Ishikawa (cell line): ENCODE data around the gene MLC1.

Experiments used
- CEBPB ChIP-seq: IDR thresholded peaks from 2 replicates; pipeline ENCODE4 v1.6.1; 2012
- CREB1 ChIP-seq: IDR thresholded peaks from 2 replicates; pipeline ENCODE4 v1.6.1; 2012; ENCODE audit warnings: low read depth
- EGR1 ChIP-seq: IDR thresholded peaks from 2 replicates; pipeline ENCODE4 v1.6.1; 2012
- EP300 ChIP-seq: IDR thresholded peaks from 2 replicates; pipeline ENCODE4 v1.6.1; 2012; ENCODE audit warnings: borderline replicate concordance
- FOXM1 ChIP-seq: IDR thresholded peaks from 2 replicates; pipeline ENCODE4 v1.6.1; 2012; ENCODE audit warnings: low read depth, borderline replicate concordance
- NFIC ChIP-seq: IDR thresholded peaks from 2 replicates; pipeline ENCODE4 v1.6.1; 2012
- RAD21 ChIP-seq: IDR thresholded peaks from 2 replicates; pipeline ENCODE4 v1.6.1; 2012; ENCODE audit warnings: low read depth
- TAF1 ChIP-seq: IDR thresholded peaks from 2 replicates; pipeline ENCODE4 v1.6.1; 2012; ENCODE audit warnings: low read depth, mild to moderate bottlenecking
- TCF12 ChIP-seq: IDR thresholded peaks from 2 replicates; pipeline ENCODE4 v1.6.1; 2012; ENCODE audit warnings: low read depth
- TEAD4 ChIP-seq: IDR thresholded peaks from 2 replicates; pipeline ENCODE4 v1.6.1; 2012
- YY1 ChIP-seq: IDR thresholded peaks from 2 replicates; pipeline ENCODE4 v1.6.1; 2012; ENCODE audit warnings: low read depth
- ZBTB7A ChIP-seq: IDR thresholded peaks from 2 replicates; pipeline ENCODE4 v1.6.1; 2012; ENCODE audit warnings: low read depth
- TF ChIP-seq, protein P1 (sequence below): IDR thresholded peaks from 2 replicates; pipeline ENCODE4 v1.6.1; 2012
- TF ChIP-seq, protein P2 (sequence below): IDR thresholded peaks from 2 replicates; pipeline ENCODE4 v1.6.1; 2012; ENCODE audit warnings: low read depth, mild to moderate bottlenecking
- TF ChIP-seq, protein P3 (sequence below): IDR thresholded peaks from 2 replicates; pipeline ENCODE4 v1.6.1; 2012

Gene MLC1

DNA sequence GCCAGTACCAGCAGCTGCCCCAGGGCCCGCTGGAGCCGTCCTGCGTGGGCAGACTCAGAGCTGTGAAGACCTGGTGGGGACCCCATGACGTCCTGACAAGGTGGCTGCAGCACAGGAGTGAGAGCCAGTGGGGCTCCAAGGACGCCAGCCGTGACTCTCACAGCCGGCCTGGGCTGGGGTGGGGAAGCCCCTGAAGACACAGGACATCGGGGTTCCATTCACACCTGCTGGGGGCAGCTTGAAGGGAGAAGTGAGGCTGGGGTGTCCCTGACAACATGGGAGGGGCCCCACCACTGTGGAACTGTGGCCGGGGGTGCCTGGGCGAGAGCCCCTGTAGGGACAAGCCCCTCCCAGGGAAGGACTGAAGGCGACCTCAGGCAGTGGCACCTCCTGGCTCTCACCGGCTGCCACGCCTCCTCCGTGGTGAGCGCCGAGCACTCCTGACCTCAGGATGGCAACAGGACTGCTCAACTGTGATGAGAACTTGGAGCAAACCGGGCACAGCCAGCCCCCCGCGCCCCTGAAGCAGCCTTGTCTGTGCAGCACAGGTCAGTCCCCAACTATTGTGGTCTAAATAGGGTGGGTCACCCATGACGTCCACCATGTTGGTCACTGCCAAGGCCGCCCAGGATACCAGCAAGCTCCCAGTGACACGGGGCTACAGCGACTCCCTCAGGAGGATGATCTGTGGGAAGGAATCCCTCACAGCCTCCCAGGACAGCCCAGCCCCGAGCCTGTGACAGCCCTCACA lies 49.9 kb downstream of the MLC1 start:
- no peak for TF ChIP-seq FOXM1
- TF ChIP-seq, protein P1, sequence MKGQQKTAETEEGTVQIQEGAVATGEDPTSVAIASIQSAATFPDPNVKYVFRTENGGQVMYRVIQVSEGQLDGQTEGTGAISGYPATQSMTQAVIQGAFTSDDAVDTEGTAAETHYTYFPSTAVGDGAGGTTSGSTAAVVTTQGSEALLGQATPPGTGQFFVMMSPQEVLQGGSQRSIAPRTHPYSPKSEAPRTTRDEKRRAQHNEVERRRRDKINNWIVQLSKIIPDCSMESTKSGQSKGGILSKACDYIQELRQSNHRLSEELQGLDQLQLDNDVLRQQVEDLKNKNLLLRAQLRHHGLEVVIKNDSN: no peak
- TF ChIP-seq, protein P2, sequence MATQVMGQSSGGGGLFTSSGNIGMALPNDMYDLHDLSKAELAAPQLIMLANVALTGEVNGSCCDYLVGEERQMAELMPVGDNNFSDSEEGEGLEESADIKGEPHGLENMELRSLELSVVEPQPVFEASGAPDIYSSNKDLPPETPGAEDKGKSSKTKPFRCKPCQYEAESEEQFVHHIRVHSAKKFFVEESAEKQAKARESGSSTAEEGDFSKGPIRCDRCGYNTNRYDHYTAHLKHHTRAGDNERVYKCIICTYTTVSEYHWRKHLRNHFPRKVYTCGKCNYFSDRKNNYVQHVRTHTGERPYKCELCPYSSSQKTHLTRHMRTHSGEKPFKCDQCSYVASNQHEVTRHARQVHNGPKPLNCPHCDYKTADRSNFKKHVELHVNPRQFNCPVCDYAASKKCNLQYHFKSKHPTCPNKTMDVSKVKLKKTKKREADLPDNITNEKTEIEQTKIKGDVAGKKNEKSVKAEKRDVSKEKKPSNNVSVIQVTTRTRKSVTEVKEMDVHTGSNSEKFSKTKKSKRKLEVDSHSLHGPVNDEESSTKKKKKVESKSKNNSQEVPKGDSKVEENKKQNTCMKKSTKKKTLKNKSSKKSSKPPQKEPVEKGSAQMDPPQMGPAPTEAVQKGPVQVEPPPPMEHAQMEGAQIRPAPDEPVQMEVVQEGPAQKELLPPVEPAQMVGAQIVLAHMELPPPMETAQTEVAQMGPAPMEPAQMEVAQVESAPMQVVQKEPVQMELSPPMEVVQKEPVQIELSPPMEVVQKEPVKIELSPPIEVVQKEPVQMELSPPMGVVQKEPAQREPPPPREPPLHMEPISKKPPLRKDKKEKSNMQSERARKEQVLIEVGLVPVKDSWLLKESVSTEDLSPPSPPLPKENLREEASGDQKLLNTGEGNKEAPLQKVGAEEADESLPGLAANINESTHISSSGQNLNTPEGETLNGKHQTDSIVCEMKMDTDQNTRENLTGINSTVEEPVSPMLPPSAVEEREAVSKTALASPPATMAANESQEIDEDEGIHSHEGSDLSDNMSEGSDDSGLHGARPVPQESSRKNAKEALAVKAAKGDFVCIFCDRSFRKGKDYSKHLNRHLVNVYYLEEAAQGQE: no peak
- TF ChIP-seq NFIC: no peak
- no peak for TF ChIP-seq EP300
- no peak for TF ChIP-seq CREB1
- TF ChIP-seq TEAD4: no peak
- TF ChIP-seq YY1: no peak
- no peak for TF ChIP-seq EGR1
- no peak for TF ChIP-seq CEBPB

DNA sequence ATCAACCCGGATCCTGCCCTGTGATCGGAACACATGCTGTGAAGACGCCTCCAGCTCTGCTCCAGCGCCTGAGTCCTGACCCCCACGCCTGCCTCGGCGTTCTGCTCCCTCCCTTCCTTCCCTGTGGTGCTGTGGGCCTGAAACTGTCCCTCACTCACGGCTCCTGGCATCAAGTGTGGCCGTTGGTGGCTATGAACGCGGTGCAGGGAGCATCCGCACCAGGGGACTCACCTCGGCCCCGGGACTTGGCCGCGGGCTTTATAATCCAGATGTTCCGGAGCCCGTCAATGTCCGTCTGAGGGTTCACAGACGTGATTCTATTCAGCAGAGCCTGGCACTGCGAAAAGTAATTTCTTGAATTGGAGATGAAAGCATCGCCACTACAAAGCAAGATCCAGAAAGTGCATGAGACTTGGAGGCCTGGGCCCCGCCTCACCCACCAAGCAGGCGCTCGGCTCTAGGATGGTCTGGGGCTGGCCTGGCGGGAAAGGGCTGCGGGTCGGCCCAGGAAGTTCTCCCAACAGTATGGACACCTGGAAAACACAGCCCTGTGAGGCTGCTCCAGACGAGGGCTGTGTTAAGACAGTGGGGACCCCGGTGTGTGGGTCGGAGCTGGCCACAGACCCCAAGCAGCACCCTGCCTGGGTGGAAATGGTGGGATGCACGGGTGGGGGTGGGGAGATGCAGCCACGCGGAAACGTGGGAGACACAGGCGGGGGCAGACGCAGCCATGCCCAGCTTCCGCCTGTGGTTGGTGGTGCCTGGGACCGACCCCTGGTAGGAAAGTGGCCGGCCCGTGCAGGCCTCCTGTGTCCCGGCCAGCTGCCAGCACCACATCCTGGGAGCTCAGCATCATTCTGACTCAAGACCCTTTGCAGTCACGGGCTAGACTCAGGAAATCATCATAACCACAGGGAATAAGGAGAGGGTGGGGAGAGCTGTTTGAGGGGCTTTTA lies 50.8 kb downstream of the MLC1 start:
- TF ChIP-seq CEBPB (no peak), CREB1 (no peak), EP300 (no peak), NFIC (no peak), ZBTB7A (no peak), TEAD4 (no peak), EGR1 (no peak), RAD21 (no peak), TCF12 (no peak), FOXM1 (no peak), YY1 (no peak), TAF1 (no peak)
- TF ChIP-seq, protein P1: no peak
- TF ChIP-seq, protein P2: no peak

DNA sequence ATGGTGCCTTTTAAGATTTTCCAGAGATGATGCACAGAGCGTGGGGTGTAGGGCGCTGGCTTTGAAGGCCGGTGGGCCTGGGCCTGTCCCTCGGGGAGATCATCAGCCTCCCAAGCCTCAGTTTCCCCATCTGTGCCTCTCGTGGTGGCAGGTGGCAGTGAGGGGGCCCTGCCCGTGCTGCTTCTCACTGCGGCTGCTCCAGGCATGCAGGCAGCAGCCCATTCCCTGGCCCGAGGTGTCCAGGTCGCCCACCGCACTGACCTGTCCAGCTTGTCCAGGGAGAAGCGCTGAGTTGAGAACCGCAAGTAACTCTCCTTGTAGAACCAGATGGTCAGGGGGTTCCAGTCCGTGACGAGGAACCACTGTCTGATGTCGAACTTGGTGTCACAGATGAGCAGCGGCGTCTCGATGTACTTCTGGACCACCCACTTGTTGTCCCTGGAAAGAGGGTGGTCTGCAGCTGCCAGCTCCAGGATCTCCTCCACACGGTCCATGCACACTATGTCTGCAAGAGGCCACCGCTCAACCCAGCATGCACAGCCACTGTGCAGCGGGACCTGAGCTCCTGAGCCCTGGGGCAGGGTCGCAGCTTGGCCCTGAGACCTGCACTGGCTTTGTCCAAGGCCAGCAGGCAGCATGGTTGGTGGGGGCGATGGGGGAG lies 52.2 kb downstream of the MLC1 start:
- TF ChIP-seq, protein P2: no peak
- TF ChIP-seq YY1 (no peak), FOXM1 (no peak), ZBTB7A (no peak), TCF12 (no peak), CREB1 (no peak), NFIC (no peak), TEAD4 (no peak), CEBPB (no peak), EP300 (no peak), RAD21 (no peak), TAF1 (no peak), EGR1 (no peak)
- TF ChIP-seq, protein P1: no peak
- TF ChIP-seq, protein P3, sequence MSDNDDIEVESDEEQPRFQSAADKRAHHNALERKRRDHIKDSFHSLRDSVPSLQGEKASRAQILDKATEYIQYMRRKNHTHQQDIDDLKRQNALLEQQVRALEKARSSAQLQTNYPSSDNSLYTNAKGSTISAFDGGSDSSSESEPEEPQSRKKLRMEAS: no peak
